K562 (cell line): Measurements from ENCODE around the gene HTR4. TPM values are rescaled to one million over a fixed set of nuclear protein-coding genes. Genes with fewer than 3 reads are reported as not detected.
A peak's percentile ranks its signal among the peaks of the same experiment; 100 is the strongest.

ENCODE experiments used
- BACH1 ChIP-seq: fragments of 200-800 bp; sonication (Bioruptor generic); IDR thresholded peaks from 2 replicates; pipeline ENCODE4 v1.6.1; 2016; ENCODE audit warnings: missing genetic modification characterization, missing compliant biosample characterization
- CBX8 ChIP-seq: fragments of 200-600 bp; sonication (generic); IDR thresholded peaks from 2 replicates; pipeline ENCODE4 v1.6.1; 2012; ENCODE audit warnings: borderline replicate concordance, mixed run types, low read depth, mild to moderate bottlenecking, moderate library complexity, mixed read lengths, low read length, control low read depth, inconsistent platforms; ENCODE audit not compliant: poor library complexity, severe bottlenecking; ENCODE audit errors: extremely low read depth
- L3MBTL2 ChIP-seq: fragments of 450-650 bp; IDR thresholded peaks from 2 replicates; pipeline ENCODE4 v1.6.1; 2016; ENCODE audit warnings: mild to moderate bottlenecking, moderate library complexity
- MEF2D ChIP-seq: conservative IDR thresholded peaks from 2 replicates; pipeline ENCODE4 v1.6.1; 2016; ENCODE audit warnings: low read depth, missing genetic modification characterization, missing compliant biosample characterization
- NELFE ChIP-seq: IDR thresholded peaks from 2 replicates; pipeline ENCODE4 v1.6.1; 2011; ENCODE audit warnings: mild to moderate bottlenecking; ENCODE audit not compliant: insufficient read depth, insufficient read length
- RAD21 ChIP-seq, 2 experiments: fragments of 250-450 bp in 1 of 2; fragments of 450-650 bp in 1 of 2; sonication (Bioruptor Pico) in 1 of 2; formaldehyde crosslinking in 1 of 2; IDR thresholded peaks in 1 of 2; conservative IDR thresholded peaks in 1 of 2; 2 replicates each; pipeline versions ENCODE4 v1.4.0 to v1.8.0; 2020 to 2022; ENCODE audit warnings: mild to moderate bottlenecking in 2 of 2, moderate library complexity in 1 of 2
- ZC3H8 ChIP-seq: fragments of 450-650 bp; IDR thresholded peaks from 2 replicates; pipeline ENCODE4 v1.6.1; 2017
- ZNF175 ChIP-seq: fragments of 200-800 bp; sonication (Bioruptor generic); IDR thresholded peaks from 2 replicates; pipeline ENCODE4 v1.6.1; 2016; ENCODE audit warnings: low read depth, mild to moderate bottlenecking, missing genetic modification characterization, missing compliant biosample characterization
- polyA plus RNA-seq, 8 experiments: library from polyadenylated mRNA; depleted of rRNA in 4 of 8; stranded (reverse) in 5 of 8; unstranded in 3 of 8; fragments of >200 nt; fragmentation: Nextera tagmentation in 2 of 8; fragmentation: Illumina TruSeq in 1 of 8; extraction: Ambion mirVana in 2 of 8; extraction: Trizol in 1 of 8; gene quantifications; 2 replicates each; pipeline versions ENCODE4 v1.2.1 to v1.2.3, GENCODE V29; 2011 to 2014; ENCODE audit warnings: inconsistent platforms in 1 of 8, missing spikeins in 1 of 8
- total RNA-seq, 7 experiments: library from RNA; depleted of rRNA in 6 of 7; stranded (reverse); fragments of >200 nt in 6 of 7; fragmentation: Illumina TruSeq in 2 of 7; extraction: Trizol in 2 of 7; gene quantifications; 2 replicates each; pipeline versions ENCODE4 v1.2.1 to v1.2.3, GENCODE V29; 2011 to 2021; ENCODE audit warnings: low replicate concordance in 1 of 7
- TF ChIP-seq, protein P1 (sequence below): sonication (generic); formaldehyde crosslinking; IDR thresholded peaks from 2 replicates; pipeline ENCODE4 v1.8.1; 2023; ENCODE audit warnings: mild to moderate bottlenecking, missing genetic modification reagents
- TF ChIP-seq, protein P2 (sequence below), 2 experiments: IDR thresholded peaks; 2 replicates each; pipeline ENCODE4 v1.6.1; 2011; ENCODE audit warnings: borderline replicate concordance in 1 of 2, control low read depth in 1 of 2, low read depth in 1 of 2, low read length in 1 of 2, mild to moderate bottlenecking in 1 of 2, mixed read lengths in 1 of 2, moderate library complexity in 1 of 2; ENCODE audit not compliant: insufficient read depth in 1 of 2, insufficient read length in 1 of 2, poor library complexity in 1 of 2, severe bottlenecking in 1 of 2; ENCODE audit errors: extremely low read depth in 1 of 2
- TF ChIP-seq, protein P3 (sequence below): fragments of 450-650 bp; IDR thresholded peaks from one replicate; pipeline ENCODE4 v1.6.1; 2018; ENCODE audit warnings: mild to moderate bottlenecking, moderate library complexity; ENCODE audit not compliant: partially characterized antibody
- TF ChIP-seq, protein P4 (sequence below): sonication (generic); formaldehyde crosslinking; IDR thresholded peaks from 2 replicates; pipeline ENCODE4 v1.8.0; 2023; ENCODE audit warnings: mild to moderate bottlenecking, missing genetic modification reagents

The HTR4 gene
- total and polyA plus RNA-seq, 9 of the 15 experiments (the other 6 are each of a cell fraction or from before 2014, with no cell fraction given): 0.13 TPM; not detected in 8

DNA sequence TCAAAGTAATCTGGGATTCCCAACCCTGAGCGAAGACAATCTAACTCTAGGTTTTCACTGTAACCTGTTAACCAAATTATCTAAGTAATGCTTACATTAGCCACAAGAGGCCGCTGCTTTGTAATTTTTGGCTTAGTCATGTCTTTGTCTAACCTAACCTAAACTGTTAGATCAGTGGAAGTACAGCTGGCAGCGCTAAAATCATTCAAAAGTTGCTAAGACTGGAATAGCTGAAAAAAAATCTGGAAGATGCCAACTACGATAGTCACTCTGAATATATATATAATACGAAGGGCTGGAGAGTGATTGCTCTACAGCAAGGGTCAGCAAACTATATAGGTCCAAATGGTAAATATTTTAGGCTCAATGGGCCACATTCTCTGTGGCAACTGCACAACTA lies 210.3 kb downstream of the HTR4 start (continued):
- TF ChIP-seq, protein P1, sequence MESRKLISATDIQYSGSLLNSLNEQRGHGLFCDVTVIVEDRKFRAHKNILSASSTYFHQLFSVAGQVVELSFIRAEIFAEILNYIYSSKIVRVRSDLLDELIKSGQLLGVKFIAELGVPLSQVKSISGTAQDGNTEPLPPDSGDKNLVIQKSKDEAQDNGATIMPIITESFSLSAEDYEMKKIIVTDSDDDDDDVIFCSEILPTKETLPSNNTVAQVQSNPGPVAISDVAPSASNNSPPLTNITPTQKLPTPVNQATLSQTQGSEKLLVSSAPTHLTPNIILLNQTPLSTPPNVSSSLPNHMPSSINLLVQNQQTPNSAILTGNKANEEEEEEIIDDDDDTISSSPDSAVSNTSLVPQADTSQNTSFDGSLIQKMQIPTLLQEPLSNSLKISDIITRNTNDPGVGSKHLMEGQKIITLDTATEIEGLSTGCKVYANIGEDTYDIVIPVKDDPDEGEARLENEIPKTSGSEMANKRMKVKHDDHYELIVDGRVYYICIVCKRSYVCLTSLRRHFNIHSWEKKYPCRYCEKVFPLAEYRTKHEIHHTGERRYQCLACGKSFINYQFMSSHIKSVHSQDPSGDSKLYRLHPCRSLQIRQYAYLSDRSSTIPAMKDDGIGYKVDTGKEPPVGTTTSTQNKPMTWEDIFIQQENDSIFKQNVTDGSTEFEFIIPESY (CRISPR knock-in tag): no peak
- TF ChIP-seq NELFE (no peak), MEF2D (tag) (no peak), CBX8 (no peak), RAD21 (CRISPR knock-in tag; conservative IDR thresholded peaks at IDR 0.05 in 1 of 2, IDR thresholded peaks at IDR 0.05 in 1 of 2) (peak; percentile 89 to 94), ZC3H8 (no peak), L3MBTL2 (no peak), ZNF175 (CRISPR knock-in tag) (no peak), BACH1 (0 out of 2 replicates have a peak, but pooled peaks have one; percentile 62)
- TF ChIP-seq, protein P2, sequence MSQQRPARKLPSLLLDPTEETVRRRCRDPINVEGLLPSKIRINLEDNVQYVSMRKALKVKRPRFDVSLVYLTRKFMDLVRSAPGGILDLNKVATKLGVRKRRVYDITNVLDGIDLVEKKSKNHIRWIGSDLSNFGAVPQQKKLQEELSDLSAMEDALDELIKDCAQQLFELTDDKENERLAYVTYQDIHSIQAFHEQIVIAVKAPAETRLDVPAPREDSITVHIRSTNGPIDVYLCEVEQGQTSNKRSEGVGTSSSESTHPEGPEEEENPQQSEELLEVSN (IDR thresholded peaks at IDR 0.05; ENCODE audit: borderline replicate concordance in 1 of 2, extremely low read depth in 1 of 2, insufficient read depth in 1 of 2, insufficient read length in 1 of 2, low read depth in 1 of 2, low read length in 1 of 2, poor library complexity in 1 of 2, severe bottlenecking in 1 of 2): no peak
- TF ChIP-seq, protein P3, sequence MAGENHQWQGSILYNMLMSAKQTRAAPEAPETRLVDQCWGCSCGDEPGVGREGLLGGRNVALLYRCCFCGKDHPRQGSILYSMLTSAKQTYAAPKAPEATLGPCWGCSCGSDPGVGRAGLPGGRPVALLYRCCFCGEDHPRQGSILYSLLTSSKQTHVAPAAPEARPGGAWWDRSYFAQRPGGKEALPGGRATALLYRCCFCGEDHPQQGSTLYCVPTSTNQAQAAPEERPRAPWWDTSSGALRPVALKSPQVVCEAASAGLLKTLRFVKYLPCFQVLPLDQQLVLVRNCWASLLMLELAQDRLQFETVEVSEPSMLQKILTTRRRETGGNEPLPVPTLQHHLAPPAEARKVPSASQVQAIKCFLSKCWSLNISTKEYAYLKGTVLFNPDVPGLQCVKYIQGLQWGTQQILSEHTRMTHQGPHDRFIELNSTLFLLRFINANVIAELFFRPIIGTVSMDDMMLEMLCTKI: no peak
- TF ChIP-seq, protein P4, sequence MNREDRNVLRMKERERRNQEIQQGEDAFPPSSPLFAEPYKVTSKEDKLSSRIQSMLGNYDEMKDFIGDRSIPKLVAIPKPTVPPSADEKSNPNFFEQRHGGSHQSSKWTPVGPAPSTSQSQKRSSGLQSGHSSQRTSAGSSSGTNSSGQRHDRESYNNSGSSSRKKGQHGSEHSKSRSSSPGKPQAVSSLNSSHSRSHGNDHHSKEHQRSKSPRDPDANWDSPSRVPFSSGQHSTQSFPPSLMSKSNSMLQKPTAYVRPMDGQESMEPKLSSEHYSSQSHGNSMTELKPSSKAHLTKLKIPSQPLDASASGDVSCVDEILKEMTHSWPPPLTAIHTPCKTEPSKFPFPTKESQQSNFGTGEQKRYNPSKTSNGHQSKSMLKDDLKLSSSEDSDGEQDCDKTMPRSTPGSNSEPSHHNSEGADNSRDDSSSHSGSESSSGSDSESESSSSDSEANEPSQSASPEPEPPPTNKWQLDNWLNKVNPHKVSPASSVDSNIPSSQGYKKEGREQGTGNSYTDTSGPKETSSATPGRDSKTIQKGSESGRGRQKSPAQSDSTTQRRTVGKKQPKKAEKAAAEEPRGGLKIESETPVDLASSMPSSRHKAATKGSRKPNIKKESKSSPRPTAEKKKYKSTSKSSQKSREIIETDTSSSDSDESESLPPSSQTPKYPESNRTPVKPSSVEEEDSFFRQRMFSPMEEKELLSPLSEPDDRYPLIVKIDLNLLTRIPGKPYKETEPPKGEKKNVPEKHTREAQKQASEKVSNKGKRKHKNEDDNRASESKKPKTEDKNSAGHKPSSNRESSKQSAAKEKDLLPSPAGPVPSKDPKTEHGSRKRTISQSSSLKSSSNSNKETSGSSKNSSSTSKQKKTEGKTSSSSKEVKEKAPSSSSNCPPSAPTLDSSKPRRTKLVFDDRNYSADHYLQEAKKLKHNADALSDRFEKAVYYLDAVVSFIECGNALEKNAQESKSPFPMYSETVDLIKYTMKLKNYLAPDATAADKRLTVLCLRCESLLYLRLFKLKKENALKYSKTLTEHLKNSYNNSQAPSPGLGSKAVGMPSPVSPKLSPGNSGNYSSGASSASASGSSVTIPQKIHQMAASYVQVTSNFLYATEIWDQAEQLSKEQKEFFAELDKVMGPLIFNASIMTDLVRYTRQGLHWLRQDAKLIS: no peak
